ENCODE results near the gene GORASP2.

The GORASP2 gene

GRCh38 chr2:170930991-170931266 is 1.9 kb downstream of the GORASP2 start:
- Histone ChIP-seq H3K27ac (ENCODE audit: low read depth, low read length) (no peak overlapping the region), H3K4me3 (ENCODE audit: low read length) (peak overlapping the region; percentile 87), H3K36me3 (ENCODE audit: control insufficient read depth, low read length) (peaks cover 48% of the 10 kb centered on the region), H3K4me2 (ENCODE audit: low read length) (peak overlapping the region; percentile 74), H3K9me2 (replicated peaks; ENCODE audit: control insufficient read depth, low read length) (no peaks in the 10 kb centered on the region), H3K79me2 (ENCODE audit: control insufficient read depth, low read length) (peaks cover 76% of the 10 kb centered on the region), H3F3A (ENCODE audit: control insufficient read depth, insufficient read depth) (no peaks in the 10 kb centered on the region), H3K9me3 (ENCODE audit: control insufficient read depth, insufficient read depth, low read length) (peaks cover 4% of the 10 kb centered on the region; the same call in 1 of the 2 replicates), H4K20me1 (ENCODE audit: control insufficient read depth, insufficient read depth, low read depth, low read length) (peaks cover 21% of the 10 kb centered on the region; the same call in 1 of the 2 replicates), H3K4me1 (ENCODE audit: control insufficient read depth, low read length) (peaks cover 35% of the 10 kb centered on the region), H3K27me3 (ENCODE audit: control insufficient read depth, low read length) (no peaks in the 10 kb centered on the region)
- TF ChIP-seq EZH2phosphoT487 (IDR thresholded peaks at IDR 0.05; ENCODE audit: borderline replicate concordance, low read length) (no peak), CTCF (IDR thresholded peaks at IDR 0.05; ENCODE audit: low read depth, low read length, poor library complexity, severe bottlenecking) (no peak)

- Histone ChIP-seq H3K4me1 (ENCODE audit: control insufficient read depth, low read length) (peaks cover 35% of the 10 kb centered on the region), H3K9me3 (ENCODE audit: control insufficient read depth, insufficient read depth, low read length) (peaks cover 3% of the 10 kb centered on the region; the same call in 1 of the 2 replicates), H3F3A (ENCODE audit: control insufficient read depth, insufficient read depth) (no peaks in the 10 kb centered on the region), H4K20me1 (ENCODE audit: control insufficient read depth, insufficient read depth, low read depth, low read length) (peaks cover 21% of the 10 kb centered on the region; the same call in 1 of the 2 replicates), H3K4me2 (ENCODE audit: low read length) (peak overlapping the region; percentile 34; the same call in 1 of the 2 replicates), H3K27me3 (ENCODE audit: control insufficient read depth, low read length) (no peaks in the 10 kb centered on the region), H3K4me3 (ENCODE audit: low read length) (no peak overlapping the region), H3K36me3 (ENCODE audit: control insufficient read depth, low read length) (peaks cover 56% of the 10 kb centered on the region), H3K9me2 (replicated peaks; ENCODE audit: control insufficient read depth, low read length) (no peaks in the 10 kb centered on the region), H3K79me2 (ENCODE audit: control insufficient read depth, low read length) (peaks cover 88% of the 10 kb centered on the region), H3K27ac (ENCODE audit: low read depth, low read length) (no peak overlapping the region)
- TF ChIP-seq EZH2phosphoT487 (IDR thresholded peaks at IDR 0.05; ENCODE audit: borderline replicate concordance, low read length): no peak
- TF ChIP-seq CTCF (IDR thresholded peaks at IDR 0.05; ENCODE audit: low read depth, low read length, poor library complexity, severe bottlenecking): no peak
These were observed 3.1 kb downstream of the GORASP2 start for GRCh38 chr2:170932166-170932565.

GRCh38 chr2:170932948-170933347 is 3.9 kb downstream of the GORASP2 start:
- Histone ChIP-seq H3K27me3 (ENCODE audit: control insufficient read depth, low read length) (no peaks in the 10 kb centered on the region), H3K9me3 (ENCODE audit: control insufficient read depth, insufficient read depth, low read length) (no peaks in the 10 kb centered on the region), H3K79me2 (ENCODE audit: control insufficient read depth, low read length) (peaks cover 94% of the 10 kb centered on the region), H3K4me3 (ENCODE audit: low read length) (no peak overlapping the region), H3F3A (ENCODE audit: control insufficient read depth, insufficient read depth) (no peaks in the 10 kb centered on the region), H3K27ac (ENCODE audit: low read depth, low read length) (no peak overlapping the region), H3K9me2 (replicated peaks; ENCODE audit: control insufficient read depth, low read length) (no peaks in the 10 kb centered on the region), H4K20me1 (ENCODE audit: control insufficient read depth, insufficient read depth, low read depth, low read length) (peaks cover 21% of the 10 kb centered on the region; the same call in 1 of the 2 replicates), H3K4me2 (ENCODE audit: low read length) (peak overlapping the region; percentile 34), H3K36me3 (ENCODE audit: control insufficient read depth, low read length) (peaks cover 63% of the 10 kb centered on the region), H3K4me1 (ENCODE audit: control insufficient read depth, low read length) (peaks cover 32% of the 10 kb centered on the region)
- TF ChIP-seq EZH2phosphoT487 (IDR thresholded peaks at IDR 0.05; ENCODE audit: borderline replicate concordance, low read length): no peak
- TF ChIP-seq CTCF (IDR thresholded peaks at IDR 0.05; ENCODE audit: low read depth, low read length, poor library complexity, severe bottlenecking): no peak

Data from DOHH2 (cell line).